Measurements from ENCODE around the gene KRT33A.

KRT33A gene

GRCh38 chr17:41333098-41333497, 17.5 kb downstream of the KRT33A start:
- no peak for ATAC-seq
- TF ChIP-seq, protein P1, sequence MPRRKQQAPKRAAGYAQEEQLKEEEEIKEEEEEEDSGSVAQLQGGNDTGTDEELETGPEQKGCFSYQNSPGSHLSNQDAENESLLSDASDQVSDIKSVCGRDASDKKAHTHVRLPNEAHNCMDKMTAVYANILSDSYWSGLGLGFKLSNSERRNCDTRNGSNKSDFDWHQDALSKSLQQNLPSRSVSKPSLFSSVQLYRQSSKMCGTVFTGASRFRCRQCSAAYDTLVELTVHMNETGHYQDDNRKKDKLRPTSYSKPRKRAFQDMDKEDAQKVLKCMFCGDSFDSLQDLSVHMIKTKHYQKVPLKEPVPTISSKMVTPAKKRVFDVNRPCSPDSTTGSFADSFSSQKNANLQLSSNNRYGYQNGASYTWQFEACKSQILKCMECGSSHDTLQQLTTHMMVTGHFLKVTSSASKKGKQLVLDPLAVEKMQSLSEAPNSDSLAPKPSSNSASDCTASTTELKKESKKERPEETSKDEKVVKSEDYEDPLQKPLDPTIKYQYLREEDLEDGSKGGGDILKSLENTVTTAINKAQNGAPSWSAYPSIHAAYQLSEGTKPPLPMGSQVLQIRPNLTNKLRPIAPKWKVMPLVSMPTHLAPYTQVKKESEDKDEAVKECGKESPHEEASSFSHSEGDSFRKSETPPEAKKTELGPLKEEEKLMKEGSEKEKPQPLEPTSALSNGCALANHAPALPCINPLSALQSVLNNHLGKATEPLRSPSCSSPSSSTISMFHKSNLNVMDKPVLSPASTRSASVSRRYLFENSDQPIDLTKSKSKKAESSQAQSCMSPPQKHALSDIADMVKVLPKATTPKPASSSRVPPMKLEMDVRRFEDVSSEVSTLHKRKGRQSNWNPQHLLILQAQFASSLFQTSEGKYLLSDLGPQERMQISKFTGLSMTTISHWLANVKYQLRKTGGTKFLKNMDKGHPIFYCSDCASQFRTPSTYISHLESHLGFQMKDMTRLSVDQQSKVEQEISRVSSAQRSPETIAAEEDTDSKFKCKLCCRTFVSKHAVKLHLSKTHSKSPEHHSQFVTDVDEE (CRISPR knock-in tag; IDR thresholded peaks at IDR 0.05), result no peak
- TF ChIP-seq ZNF8 (CRISPR knock-in tag; IDR thresholded peaks at IDR 0.05) (no peak), SNAI2 (CRISPR knock-in tag; IDR thresholded peaks at IDR 0.05) (no peak), ZNF565 (CRISPR knock-in tag; conservative IDR thresholded peaks at IDR 0.05; ENCODE audit: low read depth) (no peak), ARNTL (CRISPR knock-in tag; IDR thresholded peaks at IDR 0.05; ENCODE audit: borderline replicate concordance, low read depth) (no peak), ISL1 (CRISPR knock-in tag; IDR thresholded peaks at IDR 0.05) (no peak), ZNF70 (CRISPR knock-in tag; IDR thresholded peaks at IDR 0.05) (no peak), PPARA (CRISPR knock-in tag; IDR thresholded peaks at IDR 0.05; ENCODE audit: borderline replicate concordance) (no peak)
- TF ChIP-seq, protein P2, sequence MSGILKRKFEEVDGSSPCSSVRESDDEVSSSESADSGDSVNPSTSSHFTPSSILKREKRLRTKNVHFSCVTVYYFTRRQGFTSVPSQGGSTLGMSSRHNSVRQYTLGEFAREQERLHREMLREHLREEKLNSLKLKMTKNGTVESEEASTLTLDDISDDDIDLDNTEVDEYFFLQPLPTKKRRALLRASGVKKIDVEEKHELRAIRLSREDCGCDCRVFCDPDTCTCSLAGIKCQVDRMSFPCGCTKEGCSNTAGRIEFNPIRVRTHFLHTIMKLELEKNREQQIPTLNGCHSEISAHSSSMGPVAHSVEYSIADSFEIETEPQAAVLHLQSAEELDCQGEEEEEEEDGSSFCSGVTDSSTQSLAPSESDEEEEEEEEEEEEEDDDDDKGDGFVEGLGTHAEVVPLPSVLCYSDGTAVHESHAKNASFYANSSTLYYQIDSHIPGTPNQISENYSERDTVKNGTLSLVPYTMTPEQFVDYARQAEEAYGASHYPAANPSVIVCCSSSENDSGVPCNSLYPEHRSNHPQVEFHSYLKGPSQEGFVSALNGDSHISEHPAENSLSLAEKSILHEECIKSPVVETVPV (CRISPR knock-in tag; IDR thresholded peaks at IDR 0.05), result no peak
- TF ChIP-seq, protein P3, sequence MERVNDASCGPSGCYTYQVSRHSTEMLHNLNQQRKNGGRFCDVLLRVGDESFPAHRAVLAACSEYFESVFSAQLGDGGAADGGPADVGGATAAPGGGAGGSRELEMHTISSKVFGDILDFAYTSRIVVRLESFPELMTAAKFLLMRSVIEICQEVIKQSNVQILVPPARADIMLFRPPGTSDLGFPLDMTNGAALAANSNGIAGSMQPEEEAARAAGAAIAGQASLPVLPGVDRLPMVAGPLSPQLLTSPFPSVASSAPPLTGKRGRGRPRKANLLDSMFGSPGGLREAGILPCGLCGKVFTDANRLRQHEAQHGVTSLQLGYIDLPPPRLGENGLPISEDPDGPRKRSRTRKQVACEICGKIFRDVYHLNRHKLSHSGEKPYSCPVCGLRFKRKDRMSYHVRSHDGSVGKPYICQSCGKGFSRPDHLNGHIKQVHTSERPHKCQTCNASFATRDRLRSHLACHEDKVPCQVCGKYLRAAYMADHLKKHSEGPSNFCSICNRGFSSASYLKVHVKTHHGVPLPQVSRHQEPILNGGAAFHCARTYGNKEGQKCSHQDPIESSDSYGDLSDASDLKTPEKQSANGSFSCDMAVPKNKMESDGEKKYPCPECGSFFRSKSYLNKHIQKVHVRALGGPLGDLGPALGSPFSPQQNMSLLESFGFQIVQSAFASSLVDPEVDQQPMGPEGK (CRISPR knock-in tag; IDR thresholded peaks at IDR 0.05; ENCODE audit: borderline replicate concordance), result no peak
- TF ChIP-seq, protein P4, sequence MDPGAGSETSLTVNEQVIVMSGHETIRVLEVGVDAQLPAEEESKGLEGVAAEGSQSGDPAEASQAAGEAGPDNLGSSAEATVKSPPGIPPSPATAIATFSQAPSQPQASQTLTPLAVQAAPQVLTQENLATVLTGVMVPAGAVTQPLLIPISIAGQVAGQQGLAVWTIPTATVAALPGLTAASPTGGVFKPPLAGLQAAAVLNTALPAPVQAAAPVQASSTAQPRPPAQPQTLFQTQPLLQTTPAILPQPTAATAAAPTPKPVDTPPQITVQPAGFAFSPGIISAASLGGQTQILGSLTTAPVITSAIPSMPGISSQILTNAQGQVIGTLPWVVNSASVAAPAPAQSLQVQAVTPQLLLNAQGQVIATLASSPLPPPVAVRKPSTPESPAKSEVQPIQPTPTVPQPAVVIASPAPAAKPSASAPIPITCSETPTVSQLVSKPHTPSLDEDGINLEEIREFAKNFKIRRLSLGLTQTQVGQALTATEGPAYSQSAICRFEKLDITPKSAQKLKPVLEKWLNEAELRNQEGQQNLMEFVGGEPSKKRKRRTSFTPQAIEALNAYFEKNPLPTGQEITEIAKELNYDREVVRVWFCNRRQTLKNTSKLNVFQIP (CRISPR knock-in tag; IDR thresholded peaks at IDR 0.05; ENCODE audit: borderline replicate concordance, low read depth), result no peak

DNA sequence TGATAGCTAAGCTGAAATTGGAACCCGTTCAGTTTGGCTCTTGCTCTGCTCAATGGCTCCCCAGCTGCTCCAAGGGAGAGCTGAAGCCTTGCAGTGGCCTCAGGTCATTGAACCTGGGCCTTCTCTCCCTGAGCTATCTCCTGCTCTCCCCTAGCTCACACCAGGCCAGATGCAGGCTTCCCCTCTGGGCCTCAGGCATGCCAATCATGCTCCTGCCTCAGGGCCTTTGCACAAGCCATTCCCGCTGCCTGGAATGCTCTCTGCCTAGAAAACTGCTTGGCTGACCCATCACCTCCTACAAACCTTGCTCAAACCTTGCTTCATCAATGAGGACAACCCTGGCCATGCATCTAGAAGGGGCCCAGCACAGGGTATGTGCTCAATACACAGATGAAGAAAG, 18.4 kb downstream of the KRT33A start:
- ATAC-seq, result no peak
- TF ChIP-seq ZNF8 (CRISPR knock-in tag; IDR thresholded peaks at IDR 0.05) (no peak), ZFP3 (CRISPR knock-in tag; IDR thresholded peaks at IDR 0.05) (no peak), ZC3H10 (CRISPR knock-in tag; IDR thresholded peaks at IDR 0.05) (no peak), ZNF565 (CRISPR knock-in tag; conservative IDR thresholded peaks at IDR 0.05; ENCODE audit: low read depth) (no peak), TOX (CRISPR knock-in tag; IDR thresholded peaks at IDR 0.05; ENCODE audit: borderline replicate concordance) (no peak)
- TF ChIP-seq, protein P4 (CRISPR knock-in tag; IDR thresholded peaks at IDR 0.05; ENCODE audit: borderline replicate concordance, low read depth), result no peak
- TF ChIP-seq, protein P2 (CRISPR knock-in tag; IDR thresholded peaks at IDR 0.05), result no peak
- TF ChIP-seq, protein P3 (CRISPR knock-in tag; IDR thresholded peaks at IDR 0.05; ENCODE audit: borderline replicate concordance), result no peak
- TF ChIP-seq, protein P5, sequence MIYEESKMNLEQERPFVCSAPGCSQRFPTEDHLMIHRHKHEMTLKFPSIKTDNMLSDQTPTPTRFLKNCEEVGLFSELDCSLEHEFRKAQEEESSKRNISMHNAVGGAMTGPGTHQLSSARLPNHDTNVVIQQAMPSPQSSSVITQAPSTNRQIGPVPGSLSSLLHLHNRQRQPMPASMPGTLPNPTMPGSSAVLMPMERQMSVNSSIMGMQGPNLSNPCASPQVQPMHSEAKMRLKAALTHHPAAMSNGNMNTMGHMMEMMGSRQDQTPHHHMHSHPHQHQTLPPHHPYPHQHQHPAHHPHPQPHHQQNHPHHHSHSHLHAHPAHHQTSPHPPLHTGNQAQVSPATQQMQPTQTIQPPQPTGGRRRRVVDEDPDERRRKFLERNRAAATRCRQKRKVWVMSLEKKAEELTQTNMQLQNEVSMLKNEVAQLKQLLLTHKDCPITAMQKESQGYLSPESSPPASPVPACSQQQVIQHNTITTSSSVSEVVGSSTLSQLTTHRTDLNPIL (CRISPR knock-in tag; IDR thresholded peaks at IDR 0.05; ENCODE audit: low read depth), result no peak

Data from SK-N-SH treated with all-trans-retinoic acid at 6 μM for 48 hours (cell line).